ENCODE results near the gene MSL3B.
A peak's percentile ranks its signal among the peaks of the same experiment; 100 is the strongest.
"Not testable (repeated sequence)": the region's sequence is repeated elsewhere in the genome, so short reads cannot be mapped to it uniquely, and the experiment has no call there.

Gene MSL3B

DNA sequence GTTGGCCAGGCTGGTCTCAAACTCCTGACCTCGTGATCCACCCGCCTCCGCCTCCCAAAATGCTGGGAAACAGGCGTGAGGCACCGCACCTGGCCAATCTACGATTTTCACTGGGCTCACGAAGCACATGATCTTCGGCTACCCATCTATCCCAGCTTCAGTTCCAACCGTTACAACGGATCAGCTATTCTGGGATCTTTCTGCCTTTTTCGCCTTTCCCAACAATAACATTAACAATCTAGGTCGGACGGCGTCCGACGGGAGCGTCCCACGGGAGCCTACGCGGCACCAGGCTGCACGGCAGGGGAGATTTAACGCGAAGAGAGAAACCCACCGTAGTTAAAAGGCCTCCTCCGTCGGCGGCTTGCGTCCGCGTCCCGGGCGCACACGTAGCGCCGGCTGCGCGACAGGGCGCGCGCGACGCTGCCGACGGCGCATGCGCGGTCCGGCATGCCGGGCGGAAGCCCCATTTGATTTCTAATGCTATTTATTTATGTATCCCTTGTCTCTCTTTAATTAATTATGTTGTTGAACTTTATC lies at the start of gene MSL3B:
MSL3B (minus strand) TSS at position 394 of the 540 bp plus-strand sequence.
- DNase-seq: peak in 1 of 2 donors; percentile 3

DNA sequence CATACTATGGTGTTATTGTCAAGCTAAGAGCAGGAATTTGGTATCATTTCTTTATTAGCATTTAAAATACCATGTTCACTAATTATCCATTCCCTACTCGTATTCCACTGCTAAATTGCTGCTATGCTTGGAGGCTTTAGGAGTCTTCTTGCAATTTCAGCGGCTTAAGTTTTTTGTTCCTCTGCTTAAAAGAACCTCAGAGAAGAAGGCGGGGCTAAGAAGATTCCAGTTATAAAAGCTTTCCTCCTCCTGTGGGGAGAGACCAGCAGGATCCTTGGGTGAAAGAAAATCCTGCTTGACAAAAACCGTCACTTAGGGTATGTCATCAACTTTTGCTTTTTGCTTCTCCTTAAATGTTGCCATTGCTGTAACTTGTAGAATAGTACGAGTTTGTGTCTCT lies 48.9 kb upstream of the MSL3B start, which contains the start of gene TRPM8:
TRPM8 (plus strand) TSS at position 258 of the 400 bp plus-strand sequence. CDS start 9,165 bp downstream, outside the sequence.
- DNase-seq: no peak

DNA sequence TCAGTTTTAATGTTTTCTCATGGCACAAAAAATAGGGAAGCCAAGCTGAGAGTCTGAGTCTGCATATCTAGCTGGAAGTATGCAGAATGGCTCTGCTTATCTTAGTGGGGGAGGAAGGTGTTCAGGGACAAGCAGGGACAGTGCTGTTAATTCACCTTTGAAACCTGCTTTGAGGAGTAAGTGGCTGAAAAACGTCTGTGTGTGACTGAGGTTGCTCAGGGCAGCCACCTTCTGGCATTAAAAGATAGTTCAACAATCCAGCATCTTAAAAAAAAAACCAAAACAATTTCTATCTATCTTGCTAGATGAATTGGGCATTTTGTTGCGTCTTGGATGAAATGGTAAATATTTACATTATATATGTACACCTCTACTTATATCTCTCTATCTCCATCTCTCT lies 46.9 kb upstream of the MSL3B start:
- no peak for DNase-seq

- no peak for DNase-seq
These were observed 44.7 kb upstream of the MSL3B start for GRCh38 chr2:233912691-233913423.

DNA sequence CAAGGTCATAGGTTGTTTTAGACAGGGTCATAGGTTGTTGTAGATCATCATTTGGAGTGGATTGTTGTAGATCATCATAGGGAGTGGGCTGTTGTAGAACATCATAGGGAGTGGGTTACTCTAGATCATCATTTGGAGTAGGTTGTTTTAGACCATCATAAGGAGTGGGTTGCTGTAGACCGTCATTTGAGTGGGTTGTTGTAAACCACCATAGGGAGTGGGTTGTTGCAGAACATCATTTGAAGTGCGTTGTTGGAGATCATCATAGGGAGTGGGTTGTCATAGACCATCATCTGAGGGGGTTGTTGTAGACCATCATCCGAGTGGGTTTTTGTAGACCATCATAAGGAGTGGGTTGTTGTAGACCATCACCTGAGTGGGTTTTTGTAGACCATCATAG lies 39.4 kb upstream of the MSL3B start:
- DNase-seq: no peak

GRCh38 chr2:233905945-233906344 lies 37.8 kb upstream of the MSL3B start:
- DNase-seq: no peak

GRCh38 chr2:233901884-233902283 lies 33.7 kb upstream of the MSL3B start:
- no peak for DNase-seq

DNA sequence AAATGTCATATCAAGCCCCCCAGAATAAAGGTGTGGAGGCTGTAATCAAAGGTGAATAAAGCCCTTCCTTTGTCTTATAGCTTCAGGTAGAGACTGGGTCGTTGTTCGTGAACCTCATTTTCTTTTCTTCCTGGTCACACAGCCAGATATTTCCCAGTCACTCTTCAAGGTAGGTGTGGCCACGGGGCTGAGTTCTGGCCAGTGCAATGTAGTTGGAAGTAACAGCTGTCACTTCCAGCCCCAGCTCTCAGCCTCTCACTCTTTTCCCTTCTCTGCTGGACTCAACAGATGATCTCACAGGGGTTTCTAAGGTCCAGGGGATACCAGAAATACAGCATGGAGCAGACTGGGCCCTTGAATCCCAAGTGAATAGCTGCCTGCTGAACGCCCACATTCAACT lies 33.2 kb upstream of the MSL3B start:
- DNase-seq: no peak

GRCh38 chr2:233896253-233896652 lies 28.1 kb upstream of the MSL3B start:
- not testable (repeated sequence) for DNase-seq

DNA sequence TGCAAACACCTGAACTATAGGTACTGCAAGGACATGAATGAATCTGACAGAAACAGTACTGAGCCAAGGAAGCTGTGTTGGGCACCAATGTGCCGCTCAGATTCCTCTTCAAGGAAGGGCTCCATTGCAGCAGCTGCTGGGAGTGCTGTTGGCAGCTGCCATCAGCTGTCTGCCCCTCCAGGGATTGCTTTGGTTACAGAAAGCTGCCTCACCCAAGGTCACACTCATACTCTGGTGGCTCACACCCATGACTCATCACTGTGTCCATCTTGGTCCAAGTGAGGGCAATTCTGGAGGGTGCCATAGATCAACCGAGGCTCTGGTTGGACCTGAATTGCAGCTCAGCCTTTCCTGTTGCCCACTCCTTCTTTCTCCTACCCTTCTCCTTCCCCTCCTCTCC lies 24.6 kb upstream of the MSL3B start:
- DNase-seq: no peak

GRCh38 chr2:233882353-233882752 lies 14.2 kb upstream of the MSL3B start:
- DNase-seq: no peak

- DNase-seq: not testable (repeated sequence)
These were observed 3.9 kb upstream of the MSL3B start for GRCh38 chr2:233872125-233872524.

- no peak for DNase-seq
These were observed 3.2 kb upstream of the MSL3B start for GRCh38 chr2:233871432-233871831.

GRCh38 chr2:233866479-233866878 lies 1.7 kb downstream of the MSL3B start:
- DNase-seq: no peak

GRCh38 chr2:233865838-233866237 lies 2.3 kb downstream of the MSL3B start:
- no peak for DNase-seq

DNA sequence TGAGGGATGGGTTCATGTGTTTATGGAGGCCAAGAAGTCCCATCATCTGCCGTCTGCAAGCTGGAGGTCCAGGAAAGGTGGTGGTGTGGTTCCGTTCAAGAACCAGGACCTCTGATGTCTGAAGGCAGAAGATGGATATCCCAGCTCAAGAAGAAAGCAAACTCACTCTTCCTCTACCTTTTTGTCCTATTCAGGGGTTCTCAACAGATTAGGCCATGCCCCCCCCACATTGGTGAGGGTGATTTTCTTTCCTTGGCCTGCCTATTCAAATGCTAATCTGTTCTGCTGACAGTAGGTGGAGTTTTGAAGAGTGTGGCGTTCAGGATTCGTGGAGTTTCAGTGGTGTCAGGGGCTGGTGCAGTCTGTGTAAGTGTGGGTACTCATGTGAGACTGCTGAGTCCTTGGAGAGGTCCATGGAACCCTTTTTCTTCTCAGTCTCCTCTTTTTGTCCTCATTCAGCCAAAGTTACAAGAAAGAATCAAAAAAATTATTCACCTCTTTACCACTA lies 5.9 kb downstream of the MSL3B start:
- no peak for DNase-seq

DNA sequence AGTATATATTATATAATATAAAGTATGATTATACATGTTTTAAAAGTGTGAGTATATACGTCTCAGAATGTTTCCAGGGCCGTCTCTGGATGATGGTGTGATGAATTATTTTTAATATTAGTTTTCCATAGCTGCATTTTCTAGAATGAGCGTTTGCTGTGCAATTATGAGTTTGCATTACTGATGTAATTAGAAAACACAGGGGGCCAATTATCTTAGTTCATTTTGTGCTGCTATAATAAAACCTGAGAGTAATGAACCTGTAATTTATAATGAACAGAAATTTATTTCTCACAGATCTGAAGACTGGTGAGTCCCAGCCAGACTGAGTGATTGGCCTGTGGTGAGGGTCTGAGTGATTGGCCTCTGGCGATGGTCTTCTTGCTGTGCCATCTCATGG lies 9.9 kb downstream of the MSL3B start:
- DNase-seq: no peak

GRCh38 chr2:233857511-233858141 lies 10.6 kb downstream of the MSL3B start:
- peak in 1 of 2 donors; percentile 2 for DNase-seq

DNA sequence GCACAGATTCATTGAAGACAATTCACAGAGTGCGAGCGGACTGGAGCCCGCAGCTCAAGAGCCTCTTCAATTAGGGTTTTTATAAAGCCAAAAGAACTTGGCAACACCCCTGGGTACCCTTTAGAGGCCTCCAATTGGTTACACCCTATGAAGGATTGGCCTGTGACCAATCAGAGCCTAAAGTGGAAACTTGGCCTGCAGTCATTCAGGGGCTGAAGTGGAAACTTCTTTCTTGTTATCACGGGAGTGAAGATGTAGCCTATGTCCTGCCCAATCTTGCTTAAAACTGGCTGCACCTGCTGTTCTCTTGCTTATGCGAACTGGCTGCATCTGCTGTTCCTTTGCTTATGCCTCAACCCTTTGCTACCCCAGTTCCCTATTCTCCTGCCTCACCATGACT lies 12.0 kb downstream of the MSL3B start:
- no peak for DNase-seq

DNA sequence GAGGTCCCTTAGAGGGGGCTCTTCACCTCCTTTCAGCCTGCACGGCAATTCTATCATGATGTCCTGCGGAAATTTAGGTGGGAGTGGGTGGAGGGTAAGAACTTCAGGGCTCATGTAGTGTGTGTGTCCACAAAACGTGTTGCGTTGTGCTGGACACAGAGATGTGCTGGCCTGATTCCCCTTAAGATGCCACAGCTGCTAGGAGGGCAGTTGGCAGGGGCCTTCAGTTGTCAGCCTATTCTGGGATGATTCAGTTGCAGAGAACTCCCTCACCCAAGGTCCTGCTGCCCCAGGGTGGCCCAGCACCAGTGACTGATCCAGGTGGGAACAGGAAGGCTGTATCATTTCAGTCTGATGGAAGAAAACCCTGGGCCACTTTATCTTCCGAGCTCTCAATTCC lies 12.8 kb downstream of the MSL3B start:
- DNase-seq: no peak

GRCh38 chr2:233854241-233854981 lies 13.8 kb downstream of the MSL3B start, which contains the start of gene HJURP:
HJURP (minus strand) TSS chr2:233854535; CDS start chr2:233854500, 35 bp downstream.
- DNase-seq: peak; percentile 88 to 92

DNA sequence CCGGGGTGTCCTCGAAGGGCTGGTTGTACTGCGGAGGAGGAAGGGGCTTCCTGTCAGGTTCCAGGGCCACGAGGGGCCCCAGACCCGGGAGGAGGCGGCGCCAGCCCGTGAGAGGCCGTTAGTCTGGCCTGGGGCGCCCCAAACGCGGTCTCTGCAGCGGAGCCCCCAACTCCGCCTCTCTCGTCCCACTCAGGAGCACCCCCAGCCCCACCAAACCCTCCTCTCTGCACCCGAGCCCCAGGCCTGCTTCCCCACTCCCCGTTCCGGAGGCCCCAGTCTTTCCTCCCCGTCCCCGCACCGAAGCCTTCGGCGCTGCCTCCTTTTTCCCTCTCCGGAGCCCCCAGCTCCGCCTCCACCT lies 14.3 kb downstream of the MSL3B start:
- DNase-seq: no peak

DNA sequence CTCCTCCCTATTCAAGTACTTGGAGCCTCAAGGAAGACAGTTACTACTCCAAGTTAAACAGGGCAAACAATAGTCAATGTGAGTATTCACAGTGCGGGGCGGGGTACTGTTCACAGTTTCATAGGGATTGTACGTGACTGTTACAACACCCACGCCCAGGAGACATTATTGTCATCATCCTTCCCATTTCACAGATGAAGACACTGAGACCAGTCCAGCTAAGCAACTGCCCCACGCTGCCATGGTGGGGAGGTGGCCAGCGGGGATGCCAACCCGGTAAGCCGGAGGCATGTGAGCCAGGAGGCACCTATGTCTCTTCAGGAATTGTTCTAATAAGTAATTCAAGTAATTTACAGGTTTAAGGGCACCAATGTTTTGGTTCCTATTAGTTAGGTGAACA lies 14.8 kb downstream of the MSL3B start:
- DNase-seq: no peak
